SK-N-MC (cell line): Measurements from ENCODE around the gene RYR1.

Source experiments
- DNase-seq: peaks from one replicate; pipeline ENCODE4 v3.0.0-alpha.2; 2011; ENCODE audit warnings: low read depth, low spot score
- H3K27ac ChIP-seq: fragments of 200-600 bp; sonication (generic); 2 replicates; pipeline ENCODE4 v1.5.1; 2016; ENCODE audit warnings: mixed run types
- H3K36me3 ChIP-seq: fragments of 200-600 bp; sonication (generic); 2 replicates; pipeline ENCODE4 v1.6.1; 2017; ENCODE audit warnings: antibody characterized with exemption, low read length, mixed read lengths; ENCODE audit not compliant: insufficient read depth
- H3K4me3 ChIP-seq: fragments of 200-600 bp; sonication (generic); 2 replicates; pipeline ENCODE4 v1.5.1; 2016
- H3K9ac ChIP-seq: fragments of 200-600 bp; sonication (generic); 2 replicates; pipeline ENCODE4 v1.8.0; 2017; ENCODE audit warnings: mixed run types, mixed read lengths; ENCODE audit not compliant: insufficient read length
- H3K9me3 ChIP-seq: fragments of 200-600 bp; sonication (generic); 2 replicates; pipeline ENCODE4 v1.6.1; 2017; ENCODE audit warnings: low read depth, mild to moderate bottlenecking, antibody characterized with exemption, low read length, moderate library complexity, mixed read lengths
- EZH2 ChIP-seq: fragments of 200-600 bp; sonication (generic); IDR thresholded peaks from one replicate; pipeline ENCODE4 v1.6.1; 2017; ENCODE audit warnings: antibody characterized with exemption
- FOXP2 ChIP-seq: optimal IDR thresholded peaks from 2 replicates; pipeline ENCODE3; 2011; ENCODE audit warnings: mild to moderate bottlenecking, moderate library complexity; ENCODE audit not compliant: insufficient read depth; ENCODE audit errors: extremely low read length, control extremely low read depth
- POLR2AphosphoS5 ChIP-seq: IDR thresholded peaks from 2 replicates; pipeline ENCODE4 v1.6.1; 2012; ENCODE audit warnings: mild to moderate bottlenecking, low read depth, low read length, borderline replicate concordance

RYR1 gene

GRCh38 chr19:38457202-38457601, 23.7 kb downstream of the RYR1 start:
- TF ChIP-seq POLR2AphosphoS5 (no peak), EZH2 (no peak), FOXP2 (no peak)
- H3K36me3 ChIP-seq = no peaks in the 10 kb centered on the region
- no peak overlapping the region for H3K4me3 ChIP-seq
- no peaks in the 10 kb centered on the region for H3K9me3 ChIP-seq
- H3K9ac ChIP-seq = no peak overlapping the region
- no peak for DNase-seq
- no peak overlapping the region for H3K27ac ChIP-seq

DNA sequence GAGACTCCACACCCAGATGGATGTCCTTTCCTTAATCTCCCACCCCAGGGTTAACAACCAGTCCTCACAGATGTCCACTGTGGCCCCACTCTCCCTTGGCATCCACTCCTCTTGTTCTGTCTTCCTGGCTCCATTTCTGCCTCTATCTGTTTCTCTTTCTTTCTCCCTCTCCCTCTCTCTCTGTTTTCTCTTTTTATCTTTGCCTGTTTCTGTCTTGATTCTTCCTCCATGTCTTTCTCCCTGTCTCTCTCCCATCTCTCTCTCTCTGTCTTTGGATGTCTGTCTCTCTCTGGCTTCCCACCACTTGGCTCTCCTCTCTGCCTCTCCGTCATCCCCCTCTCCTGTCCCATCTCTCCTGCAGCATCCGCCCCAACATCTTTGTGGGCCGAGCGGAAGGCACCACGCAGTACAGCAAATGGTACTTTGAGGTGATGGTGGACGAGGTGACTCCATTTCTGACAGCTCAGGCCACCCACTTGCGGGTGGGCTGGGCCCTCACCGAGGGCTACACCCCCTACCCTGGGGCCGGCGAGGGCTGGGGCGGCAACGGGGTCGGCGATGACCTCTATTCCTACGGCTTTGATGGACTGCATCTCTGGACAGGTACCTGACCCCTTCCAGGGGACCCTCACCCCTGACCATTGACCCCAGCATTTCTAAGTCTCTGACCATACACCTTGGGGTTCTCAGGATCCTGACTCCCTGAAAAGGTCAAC, 24.4 kb downstream of the RYR1 start:
- no peak for TF ChIP-seq POLR2AphosphoS5
- no peak for TF ChIP-seq EZH2
- TF ChIP-seq FOXP2 = no peak
- Histone ChIP-seq H3K9me3 (no peaks in the 10 kb centered on the region), H3K4me3 (no peak overlapping the region)

GRCh38 chr19:38458991-38459390, 25.5 kb downstream of the RYR1 start:
- DNase-seq = no peak
- Histone ChIP-seq H3K27ac (no peak overlapping the region), H3K9ac (no peak overlapping the region), H3K9me3 (no peaks in the 10 kb centered on the region), H3K4me3 (no peak overlapping the region), H3K36me3 (no peaks in the 10 kb centered on the region)
- no peak for TF ChIP-seq POLR2AphosphoS5
- no peak for TF ChIP-seq FOXP2
- no peak for TF ChIP-seq EZH2

More for the DNA sequence above, 24.4 kb downstream of the RYR1 start:
- no peak overlapping the region for H3K9ac ChIP-seq
- H3K27ac ChIP-seq = no peak overlapping the region
- DNase-seq = no peak
- H3K36me3 ChIP-seq = no peaks in the 10 kb centered on the region

DNA sequence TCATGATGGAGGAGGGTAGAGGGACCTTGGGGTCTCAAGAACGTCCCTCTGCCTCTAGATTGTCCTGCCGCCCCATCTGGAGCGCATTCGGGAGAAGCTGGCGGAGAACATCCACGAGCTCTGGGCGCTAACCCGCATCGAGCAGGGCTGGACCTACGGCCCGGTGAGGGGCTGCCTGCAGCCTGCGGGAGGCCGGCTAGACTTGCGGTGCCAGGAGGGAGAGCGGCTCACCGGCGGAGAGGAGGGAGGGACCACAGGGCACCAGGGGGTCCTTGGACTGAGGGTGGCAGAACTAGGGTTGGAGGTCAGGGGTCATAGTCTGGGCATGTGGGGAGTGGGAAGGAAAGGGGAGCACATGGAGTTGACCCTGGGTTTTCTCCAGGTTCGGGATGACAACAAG, 29.9 kb downstream of the RYR1 start:
- Histone ChIP-seq H3K27ac (no peak overlapping the region), H3K9ac (no peak overlapping the region), H3K4me3 (no peak overlapping the region), H3K36me3 (no peaks in the 10 kb centered on the region), H3K9me3 (no peaks in the 10 kb centered on the region)
- no peak for DNase-seq
- TF ChIP-seq FOXP2 = no peak
- no peak for TF ChIP-seq EZH2
- no peak for TF ChIP-seq POLR2AphosphoS5

DNA sequence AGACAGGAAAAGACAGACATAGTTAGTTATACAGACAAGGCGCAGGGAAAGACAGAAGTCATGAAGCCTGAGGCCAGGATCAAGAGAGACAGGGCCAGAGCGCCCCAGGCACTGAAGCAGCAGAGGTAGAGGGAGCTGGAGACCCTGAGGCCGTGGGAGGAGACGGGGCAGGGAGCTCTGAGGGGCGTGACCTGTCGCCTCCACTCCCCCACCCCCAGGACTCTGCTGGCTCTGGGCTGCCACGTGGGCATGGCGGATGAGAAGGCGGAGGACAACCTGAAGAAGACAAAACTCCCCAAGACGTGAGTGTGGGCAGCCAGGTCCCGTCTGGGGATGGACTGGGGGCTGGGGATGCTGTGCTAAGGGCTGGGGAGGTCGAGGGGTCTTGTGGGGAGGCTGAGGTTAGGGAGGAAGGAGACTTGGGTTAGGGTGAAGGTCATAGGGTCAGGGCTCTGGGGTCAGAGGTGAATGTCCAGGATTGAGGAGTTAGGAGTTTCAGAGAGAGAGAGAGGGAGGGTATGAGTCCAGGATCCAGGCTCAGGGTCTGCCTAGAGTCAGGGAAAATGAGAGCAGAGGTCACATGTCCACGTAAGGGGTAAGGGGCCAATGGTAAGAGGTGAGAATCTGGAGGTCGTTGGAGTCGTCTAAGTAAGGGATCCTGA, 31.1 kb downstream of the RYR1 start:
- DNase-seq = no peak
- Histone ChIP-seq H3K9ac (no peak overlapping the region), H3K9me3 (no peaks in the 10 kb centered on the region), H3K27ac (no peak overlapping the region), H3K36me3 (no peaks in the 10 kb centered on the region), H3K4me3 (no peak overlapping the region)
- TF ChIP-seq EZH2 = no peak
- no peak for TF ChIP-seq FOXP2
- no peak for TF ChIP-seq POLR2AphosphoS5

GRCh38 chr19:38466050-38466449, 32.6 kb downstream of the RYR1 start:
- Histone ChIP-seq H3K36me3 (no peaks in the 10 kb centered on the region), H3K27ac (no peak overlapping the region), H3K9ac (no peak overlapping the region), H3K4me3 (no peak overlapping the region), H3K9me3 (no peaks in the 10 kb centered on the region)
- TF ChIP-seq FOXP2 (no peak), EZH2 (no peak), POLR2AphosphoS5 (no peak)
- no peak for DNase-seq

DNA sequence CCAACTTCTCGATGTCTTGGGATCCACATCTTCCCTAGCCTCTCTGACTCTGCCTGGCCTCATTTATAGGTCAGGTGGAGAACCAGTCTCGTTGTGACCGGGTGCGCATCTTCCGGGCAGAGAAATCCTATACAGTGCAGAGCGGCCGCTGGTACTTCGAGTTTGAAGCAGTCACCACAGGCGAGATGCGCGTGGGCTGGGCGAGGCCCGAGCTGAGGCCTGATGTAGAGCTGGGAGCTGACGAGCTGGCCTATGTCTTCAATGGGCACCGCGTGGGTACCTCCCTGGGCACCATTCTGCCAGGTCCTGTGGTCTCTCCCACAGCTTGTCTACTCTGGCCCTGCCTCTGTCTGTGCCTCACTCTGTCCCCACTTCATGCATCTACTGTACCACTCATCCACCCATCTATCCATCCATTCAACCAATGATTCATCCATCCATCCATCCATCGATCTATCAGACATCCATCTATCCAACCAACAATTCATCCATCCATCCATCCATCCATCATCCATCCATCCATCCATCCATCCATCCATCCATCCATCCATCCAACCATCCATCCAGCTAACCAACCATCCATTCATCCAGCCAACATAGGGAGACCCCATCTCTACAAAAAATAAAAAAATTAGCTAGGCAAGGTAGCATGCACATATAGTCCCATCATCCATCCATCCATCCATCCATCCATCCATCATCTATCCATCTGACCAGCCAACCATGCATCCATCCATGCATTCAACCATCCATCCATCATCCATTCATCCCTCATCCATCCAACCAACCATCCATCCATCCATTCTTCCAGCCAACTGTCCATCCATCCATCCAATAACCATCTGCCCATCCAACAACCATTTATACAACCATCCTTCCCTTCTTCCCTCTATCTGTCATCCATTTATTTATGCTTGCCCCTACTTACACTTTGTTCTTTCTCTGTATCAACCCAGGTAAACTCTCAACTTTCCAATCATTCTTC, 34.3 kb downstream of the RYR1 start:
- Histone ChIP-seq H3K4me3 (no peak overlapping the region), H3K27ac (no peak overlapping the region), H3K9me3 (no peaks in the 10 kb centered on the region), H3K36me3 (no peaks in the 10 kb centered on the region), H3K9ac (no peak overlapping the region)
- TF ChIP-seq POLR2AphosphoS5 (no peak), FOXP2 (no peak), EZH2 (no peak)
- no peak for DNase-seq

DNA sequence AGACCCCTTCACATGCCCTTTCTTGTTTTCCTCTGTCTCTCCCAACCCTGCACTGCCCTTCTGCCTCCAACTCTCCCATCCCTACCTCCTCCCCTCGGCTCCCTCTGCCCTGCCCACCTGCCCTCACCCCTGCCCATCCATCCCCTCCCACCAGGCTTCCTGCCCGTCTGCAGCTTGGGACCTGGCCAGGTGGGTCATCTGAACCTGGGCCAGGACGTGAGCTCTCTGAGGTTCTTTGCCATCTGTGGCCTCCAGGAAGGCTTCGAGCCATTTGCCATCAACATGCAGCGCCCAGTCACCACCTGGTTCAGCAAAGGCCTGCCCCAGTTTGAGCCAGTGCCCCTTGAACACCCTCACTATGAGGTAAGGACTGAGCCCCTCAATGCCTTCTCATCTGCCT, 35.7 kb downstream of the RYR1 start:
- Histone ChIP-seq H3K27ac (no peak overlapping the region), H3K9me3 (no peaks in the 10 kb centered on the region), H3K4me3 (no peak overlapping the region), H3K36me3 (no peaks in the 10 kb centered on the region), H3K9ac (no peak overlapping the region)
- no peak for DNase-seq
- no peak for TF ChIP-seq POLR2AphosphoS5
- TF ChIP-seq EZH2 = no peak
- no peak for TF ChIP-seq FOXP2
